GM18858 (cell line): Measurements from ENCODE around the gene STAM2.
"Not testable (repeated sequence)": the region's sequence is repeated elsewhere in the genome, so short reads cannot be mapped to it uniquely, and the experiment has no call there.

Experiments
- ATAC-seq: cut with Tn5 transposase; IDR thresholded peaks from one replicate; pipeline ENCODE4 v1.9.1; 2021; ENCODE audit not compliant: unreplicated experiment

STAM2 gene

GRCh38 chr2:152175368-152176112 is at the start of gene STAM2:
STAM2 (minus strand) TSS chr2:152175763; CDS start chr2:152175642, 121 bp downstream.
- peak; percentile 61 for ATAC-seq

- no peak for ATAC-seq
These were observed 48.4 kb upstream of the STAM2 start for GRCh38 chr2:152223977-152224376.

DNA sequence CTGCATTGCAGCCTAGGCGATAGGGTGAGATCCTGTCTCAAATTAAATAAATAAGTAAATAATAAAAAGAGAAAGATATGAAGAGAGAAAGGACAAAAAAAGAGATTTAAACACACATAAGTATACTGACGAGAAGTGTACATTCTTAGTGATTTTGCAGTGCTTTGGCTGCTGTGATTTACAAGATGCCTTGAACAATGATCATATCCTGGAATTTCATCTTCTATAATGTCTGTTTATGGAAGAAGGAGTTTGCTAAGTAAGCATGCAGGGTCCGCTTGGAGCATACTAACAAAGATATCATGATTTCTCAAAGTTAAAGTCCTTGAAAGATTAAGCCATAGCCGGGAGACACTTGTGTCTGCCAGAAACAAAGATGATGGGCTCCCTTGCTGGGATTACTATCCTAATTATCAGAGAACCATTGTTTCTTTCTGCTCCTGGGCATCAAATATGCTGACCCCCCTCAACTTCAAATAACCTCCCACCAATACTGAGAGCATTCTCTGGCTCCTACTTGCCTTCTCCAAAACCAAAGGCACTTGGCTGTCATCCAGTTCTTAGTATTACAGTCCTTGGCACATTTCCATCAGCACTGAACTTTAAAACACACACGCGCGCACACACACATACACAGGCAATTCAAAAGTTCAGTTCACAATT is 47.5 kb upstream of the STAM2 start:
- ATAC-seq, result no peak

- ATAC-seq, result no peak
These were observed 46.3 kb upstream of the STAM2 start for GRCh38 chr2:152221839-152222238.

DNA sequence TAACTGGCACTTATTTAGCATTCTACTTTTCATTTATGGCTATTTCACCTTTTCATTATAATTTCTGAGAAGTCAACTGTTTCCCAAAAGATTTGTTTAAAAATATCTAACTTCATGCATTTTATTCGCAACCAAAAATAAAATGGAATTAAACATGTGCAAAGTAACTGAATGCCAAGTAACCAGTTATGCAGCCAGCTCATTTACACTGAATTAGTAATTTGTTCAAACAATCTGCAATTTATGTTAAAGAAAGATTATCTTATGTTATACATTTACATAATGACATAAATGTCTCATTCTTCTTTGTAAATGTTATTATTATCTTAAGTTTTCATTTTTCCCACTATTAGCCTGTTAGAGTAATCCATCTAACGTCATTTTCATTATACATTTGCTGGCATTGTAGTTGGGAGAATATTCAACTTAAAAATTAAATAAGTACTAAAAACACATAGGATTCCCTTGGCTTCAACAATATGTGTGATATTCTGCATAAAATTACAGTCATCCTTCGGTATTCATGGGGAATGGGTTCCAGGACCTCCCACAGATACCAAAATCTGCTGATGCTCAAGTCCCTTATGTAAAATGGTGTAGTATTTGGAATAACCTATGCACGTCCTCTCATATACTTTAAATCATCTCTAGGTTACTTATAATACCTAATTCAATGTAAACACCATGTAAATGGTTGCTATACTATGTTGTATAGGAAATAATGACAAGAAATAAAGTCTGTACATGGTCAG is 43.7 kb upstream of the STAM2 start:
- no peak for ATAC-seq

GRCh38 chr2:152201466-152201830 is 25.9 kb upstream of the STAM2 start:
- no peak for ATAC-seq

- no peak for ATAC-seq
These were observed 25.3 kb upstream of the STAM2 start for GRCh38 chr2:152200565-152201465.

GRCh38 chr2:152200101-152200500 is 24.5 kb upstream of the STAM2 start:
- ATAC-seq, result no peak

DNA sequence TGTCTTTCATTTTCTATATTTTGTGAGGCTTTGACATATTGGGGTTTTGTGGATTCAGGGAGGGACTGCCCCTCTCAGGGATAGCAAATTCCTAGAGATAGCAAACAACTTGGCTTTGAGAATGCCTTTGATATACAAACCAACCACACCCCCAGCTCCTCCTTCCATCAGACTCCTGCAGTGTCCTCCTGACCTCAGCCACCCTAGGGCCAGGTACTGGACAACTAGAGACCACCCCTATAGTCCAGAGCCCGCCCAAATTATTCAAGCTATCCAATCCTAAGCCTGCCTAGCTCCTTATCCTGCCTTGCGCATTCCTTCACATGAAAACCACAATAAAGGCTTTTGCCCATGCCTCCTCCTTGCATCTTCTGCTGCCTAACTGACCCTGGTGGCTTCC is 22.9 kb upstream of the STAM2 start:
- ATAC-seq, result no peak

DNA sequence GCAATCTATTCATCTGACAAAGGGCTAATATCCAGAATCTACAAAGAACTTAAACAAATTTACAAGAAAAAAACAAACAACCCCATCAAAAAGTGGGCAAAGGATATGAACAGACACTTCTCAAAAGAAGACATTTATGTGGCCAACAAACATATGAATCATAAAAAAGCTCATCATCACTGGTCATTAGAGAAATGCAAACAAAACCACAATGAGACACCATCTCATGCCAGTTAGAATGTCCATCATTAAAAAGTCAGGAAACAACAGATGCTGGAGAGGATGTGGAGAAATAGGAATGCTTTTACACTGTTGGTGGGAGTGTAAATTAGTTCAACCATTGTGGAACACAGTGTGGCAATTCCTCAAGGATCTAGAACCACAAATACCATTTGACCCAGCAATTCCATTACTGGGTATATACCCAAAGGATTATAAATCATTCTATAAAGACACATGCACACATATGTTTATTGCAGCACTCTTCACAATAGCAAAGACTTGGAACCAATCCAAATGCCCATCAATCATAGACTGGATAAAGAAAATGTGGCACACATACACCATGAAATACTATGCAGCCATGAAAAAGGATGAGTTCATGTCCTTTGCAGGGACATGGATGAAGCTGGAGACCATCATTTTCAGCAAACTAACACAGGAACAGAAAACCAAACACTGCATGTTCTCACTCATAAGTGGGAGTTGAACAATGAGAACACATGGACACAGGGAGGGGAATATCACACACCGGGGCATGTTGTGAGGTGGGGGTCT is 22.1 kb upstream of the STAM2 start:
- not testable (repeated sequence) for ATAC-seq

GRCh38 chr2:152189622-152190495 is 14.3 kb upstream of the STAM2 start:
- peak; percentile 62 for ATAC-seq

DNA sequence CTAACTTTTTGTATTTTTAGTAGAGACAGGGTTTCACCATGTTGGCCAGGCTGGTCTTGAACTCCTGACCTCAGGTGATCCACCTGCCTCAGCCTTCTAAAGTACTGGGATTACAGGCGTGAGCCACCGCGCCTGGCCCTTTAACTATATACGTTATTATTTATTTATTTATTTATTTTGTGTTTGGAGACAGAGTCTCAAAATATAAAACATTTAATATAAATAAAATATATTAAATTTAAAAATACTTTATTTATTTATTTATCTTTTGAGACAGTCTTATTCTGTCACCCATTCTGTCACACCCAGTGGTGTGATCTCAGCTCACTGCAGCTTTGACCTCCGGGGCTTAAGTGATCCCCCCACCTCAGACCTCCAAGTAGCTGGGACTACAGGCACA is 11.2 kb upstream of the STAM2 start:
- ATAC-seq, result not testable (repeated sequence)

- ATAC-seq, result no peak
These were observed 10.7 kb upstream of the STAM2 start for GRCh38 chr2:152186262-152186661.

DNA sequence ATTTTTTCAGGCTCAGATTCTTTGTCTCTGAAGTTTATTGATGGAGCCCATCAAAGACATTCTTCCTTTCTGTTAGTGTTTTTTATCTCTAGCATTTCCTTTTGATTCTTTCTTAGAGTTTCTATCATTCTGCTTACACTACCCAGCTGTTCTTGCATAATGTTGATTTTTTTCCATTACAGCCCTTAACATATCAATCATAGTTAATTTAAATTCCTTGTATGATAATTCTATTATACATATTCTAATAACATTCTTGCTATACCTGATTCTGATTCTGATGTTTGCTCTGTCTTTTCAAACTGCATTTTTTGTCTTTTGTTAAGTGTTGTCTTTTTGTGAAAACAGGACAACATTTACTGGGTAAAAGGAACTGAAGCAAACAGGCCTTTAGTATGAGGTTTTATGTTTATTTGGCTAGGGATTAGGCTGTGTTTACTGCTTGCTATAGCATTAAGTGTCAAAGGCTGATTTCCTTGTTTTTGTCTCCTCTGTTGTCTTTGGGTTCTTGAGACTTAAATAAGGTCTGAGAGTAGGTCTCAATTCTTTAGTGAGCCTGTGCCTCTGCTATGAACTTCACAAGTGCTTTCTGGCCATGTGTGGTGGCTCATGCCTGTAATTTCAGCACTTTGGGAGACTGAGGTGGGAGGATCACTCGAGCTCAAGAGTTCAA is 8.0 kb upstream of the STAM2 start:
- ATAC-seq, result no peak

GRCh38 chr2:152177667-152178066 is 2.1 kb upstream of the STAM2 start:
- not testable (repeated sequence) for ATAC-seq

GRCh38 chr2:152176113-152176714 is 651 bp upstream of the STAM2 start:
- peak; percentile 20 for ATAC-seq

DNA sequence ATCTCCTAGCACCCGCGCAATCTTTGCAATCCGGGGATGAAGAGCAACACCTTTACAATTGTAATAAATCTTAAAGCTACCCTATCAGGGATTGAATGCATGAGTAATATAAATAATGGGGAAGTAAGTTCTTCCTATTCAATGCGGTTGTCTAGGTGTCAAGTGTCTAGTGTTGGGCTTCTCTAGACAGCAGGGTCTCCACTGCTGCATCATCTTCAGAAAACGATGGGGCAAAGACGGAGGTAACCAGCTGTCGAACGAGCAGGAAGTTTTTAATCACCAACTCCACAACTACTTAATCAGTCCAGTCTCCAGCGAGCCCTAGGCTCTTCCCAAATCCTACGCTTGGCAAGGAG is 573 bp downstream of the STAM2 start:
- peak; percentile 17 for ATAC-seq

DNA sequence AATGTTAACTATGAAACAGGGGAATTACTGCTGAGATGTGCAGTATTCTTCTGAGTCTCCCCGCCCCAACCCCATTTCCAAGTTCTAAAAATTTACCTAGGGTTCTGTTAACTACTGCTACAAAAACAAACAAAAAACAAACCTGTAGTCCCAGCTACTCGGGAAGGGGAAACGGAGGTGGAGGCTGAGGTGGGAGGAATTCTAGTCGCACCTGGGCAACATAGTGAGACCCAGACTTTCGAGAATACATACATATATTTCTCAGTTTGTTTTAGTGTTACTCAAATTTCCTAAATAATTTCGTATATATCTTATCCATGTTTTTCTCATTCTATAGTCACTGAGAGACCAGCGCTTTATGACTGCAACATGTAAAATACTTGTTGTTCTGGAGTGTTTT is 989 bp downstream of the STAM2 start:
- no peak for ATAC-seq
